GM12873 (cell line): ENCODE data around the gene CDKL1.

Experiments
- CTCF ChIP-seq: IDR thresholded peaks from 2 replicates; pipeline ENCODE4 v1.5.1; 2012; ENCODE audit warnings: low read depth, mild to moderate bottlenecking, moderate library complexity, low read length, control low read depth; ENCODE audit not compliant: insufficient read depth; ENCODE audit errors: missing control alignments

CDKL1 gene

GRCh38 chr14:50398189-50398580 is 1.5 kb upstream of the CDKL1 start:
- no peak for TF ChIP-seq CTCF

- TF ChIP-seq CTCF = no peak
Observed at GRCh38 chr14:50397390-50398188, 908 bp upstream of the CDKL1 start.

- no peak for TF ChIP-seq CTCF
Observed at GRCh38 chr14:50395448-50395847, 1.2 kb downstream of the CDKL1 start.

- TF ChIP-seq CTCF = no peak
Observed at GRCh38 chr14:50394713-50395112, 2.0 kb downstream of the CDKL1 start.

GRCh38 chr14:50389668-50390441 is 6.8 kb downstream of the CDKL1 start:
- no peak for TF ChIP-seq CTCF

GRCh38 chr14:50388256-50388931 is 8.3 kb downstream of the CDKL1 start:
- TF ChIP-seq CTCF = no peak

GRCh38 chr14:50387548-50387947 is 9.1 kb downstream of the CDKL1 start:
- no peak for TF ChIP-seq CTCF
